ENCODE data around the gene MIDN. TPM values are rescaled to one million over a fixed set of nuclear protein-coding genes. Genes with fewer than 3 reads are reported as not detected.
"Not testable (repeated sequence)": the region's sequence is repeated elsewhere in the genome, so short reads cannot be mapped to it uniquely, and the experiment has no call there.

Gene MIDN
- 47.1 TPM for polyA plus RNA-seq (ENCODE audit: insufficient read length)

DNA sequence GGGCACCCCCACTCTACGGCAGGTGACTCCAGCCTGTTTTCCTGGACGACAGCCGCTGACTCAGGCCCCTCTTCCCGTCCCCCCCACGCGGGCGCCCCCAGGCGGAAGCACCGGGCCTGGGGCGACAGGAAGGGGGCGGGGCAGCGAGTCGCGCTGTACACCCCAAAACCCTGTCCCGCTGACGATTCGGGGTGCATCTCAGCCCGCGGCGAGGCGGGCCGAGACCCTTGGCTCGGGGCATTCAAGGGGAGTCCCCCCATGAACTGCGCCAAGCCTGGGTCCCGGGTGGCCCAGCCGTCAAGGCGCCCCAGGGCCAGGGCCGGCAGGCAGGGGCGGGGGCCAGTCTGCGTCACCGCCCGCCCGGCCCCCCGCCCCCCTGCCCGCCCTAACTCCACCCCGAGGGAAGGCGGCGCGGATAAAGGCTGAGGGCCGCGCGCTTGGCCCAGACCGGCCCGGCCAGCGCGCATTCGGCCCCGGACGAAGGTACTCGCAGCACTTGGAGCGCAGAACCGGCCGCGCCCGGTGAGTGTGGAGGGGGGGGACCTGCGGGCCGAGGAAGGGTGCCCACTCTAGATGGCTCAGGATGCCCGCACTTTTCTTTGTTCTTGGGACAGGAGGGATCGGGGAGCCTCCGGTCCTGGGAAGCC is at the start of gene MIDN:
TSS of gene MIDN (plus strand) at position 445 of the 647 bp plus-strand sequence. CDS start 1,714 bp downstream, outside the sequence.
- DNase-seq: peak; percentile 86

- DNase-seq: no peak
Measured at GRCh38 chr19:1199531-1199930, 48.9 kb upstream of the MIDN start.

DNA sequence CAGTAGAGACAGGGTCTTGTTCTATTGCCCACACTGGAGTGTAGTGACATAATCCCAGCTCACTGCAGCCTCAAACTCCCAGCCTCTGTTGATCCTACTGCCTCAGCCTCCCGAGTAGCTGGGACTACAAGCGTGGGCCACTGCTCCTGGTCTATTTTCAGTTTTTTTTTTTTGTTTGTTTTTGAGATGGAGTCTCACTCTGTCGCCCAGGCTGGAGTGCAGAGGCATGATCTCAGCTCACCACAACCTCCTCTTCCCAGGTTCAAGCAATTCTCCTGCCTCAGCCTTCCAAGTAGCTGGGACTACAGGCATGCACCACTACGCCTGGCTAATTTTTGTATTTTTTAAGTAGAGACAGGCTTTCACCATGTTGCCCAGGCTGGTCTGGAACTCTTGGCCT is 47.8 kb upstream of the MIDN start:
- not testable (repeated sequence) for DNase-seq

- peak; percentile 97 for DNase-seq
Measured at GRCh38 chr19:1205114-1206099, 43.0 kb upstream of the MIDN start, which contains the start of gene STK11. TSS of gene STK11 (plus strand) at chr19:1205778. CDS start at chr19:1206914, 1,136 bp downstream.

GRCh38 chr19:1206150-1206863 is 42.1 kb upstream of the MIDN start:
- DNase-seq: no peak

GRCh38 chr19:1206864-1207450 is 41.4 kb upstream of the MIDN start:
- no peak for DNase-seq

DNA sequence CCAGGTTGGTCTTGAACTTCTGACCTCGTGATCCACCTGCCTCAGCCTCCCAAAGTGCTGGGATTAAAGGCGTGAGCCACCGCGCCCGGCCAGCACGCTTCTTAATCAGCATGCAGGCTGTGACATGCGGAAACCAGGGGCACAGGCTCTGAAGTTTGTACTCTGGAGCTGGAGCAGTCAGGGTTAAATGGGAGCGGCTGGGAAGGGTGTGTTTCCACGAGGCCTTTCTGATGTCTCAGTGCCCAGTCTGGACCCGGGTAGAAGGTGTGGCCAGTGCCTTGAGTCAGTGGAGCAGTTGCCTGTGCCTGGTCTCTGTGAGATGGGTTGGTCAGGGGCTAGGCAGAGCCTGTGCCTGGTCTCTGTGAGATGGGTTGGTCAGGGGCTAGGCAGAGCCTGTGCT is 39.6 kb upstream of the MIDN start:
- not testable (repeated sequence) for DNase-seq

DNA sequence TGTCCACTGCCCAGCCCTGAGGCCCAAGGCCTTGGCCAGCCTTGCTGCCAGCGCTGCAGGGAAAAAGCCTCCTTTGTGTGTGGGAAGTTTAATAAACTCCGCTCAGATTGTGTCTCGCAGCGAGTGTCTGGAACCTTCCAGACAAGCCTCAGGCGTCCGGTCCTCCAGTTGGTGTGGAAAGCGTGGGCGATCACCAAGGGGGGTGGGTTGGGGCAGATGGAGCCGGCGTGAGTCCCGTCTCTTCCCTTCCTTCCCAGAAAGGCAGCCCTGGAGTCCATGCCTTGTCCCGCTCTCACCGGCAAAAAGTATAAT is 38.2 kb upstream of the MIDN start:
- DNase-seq: no peak

GRCh38 chr19:1211494-1212234 is 36.7 kb upstream of the MIDN start:
- DNase-seq: no peak

DNA sequence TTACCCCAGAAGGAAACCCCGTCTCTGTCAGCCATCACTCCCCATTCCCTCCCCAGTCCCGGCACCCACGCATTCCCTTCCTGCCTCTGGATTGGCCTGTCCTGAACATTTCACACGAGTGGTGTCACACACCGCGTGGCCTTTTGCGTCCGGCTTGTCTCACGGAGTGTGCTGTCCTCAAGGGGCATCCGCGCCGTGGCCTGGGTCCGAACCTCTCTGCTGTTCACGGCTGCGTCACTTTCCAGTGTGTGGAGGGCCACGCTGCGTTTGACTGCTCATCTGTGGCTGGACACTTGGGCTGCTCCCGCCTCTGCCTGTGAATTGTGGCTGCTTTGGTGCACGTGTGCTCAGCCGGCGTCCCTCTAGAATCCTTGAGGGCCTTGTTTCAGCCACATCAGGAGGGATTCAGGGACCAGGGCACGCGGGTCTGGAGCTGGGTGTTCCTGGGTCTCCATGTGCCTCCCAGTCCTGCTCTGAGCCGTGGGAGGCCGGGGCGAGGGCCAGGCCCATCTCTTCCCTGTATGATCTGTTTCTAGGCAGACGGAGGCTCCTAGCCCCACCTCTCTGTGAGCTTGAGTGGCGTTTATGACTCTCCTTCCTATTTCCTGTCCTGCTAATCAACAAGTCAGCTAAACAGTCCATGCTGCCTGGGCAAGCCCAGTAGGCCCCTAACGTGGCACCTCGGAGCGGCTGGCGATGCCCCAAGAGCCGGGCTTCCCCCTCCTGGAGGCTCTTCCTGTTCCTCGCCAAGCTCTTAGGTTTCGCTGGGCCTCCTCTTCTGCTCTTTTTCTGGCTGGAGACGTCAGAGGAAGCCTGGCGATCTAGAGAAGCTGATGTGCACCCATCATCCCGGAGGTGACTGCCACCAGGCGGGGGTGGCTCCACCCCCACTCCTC is 34.7 kb upstream of the MIDN start:
- DNase-seq: no peak

- DNase-seq: no peak
Measured at GRCh38 chr19:1214299-1214861, 34.0 kb upstream of the MIDN start.

GRCh38 chr19:1214862-1215731 is 33.3 kb upstream of the MIDN start:
- no peak for DNase-seq

GRCh38 chr19:1216756-1217155 is 31.6 kb upstream of the MIDN start:
- DNase-seq: no peak

GRCh38 chr19:1217366-1217765 is 31.0 kb upstream of the MIDN start:
- no peak for DNase-seq

- no peak for DNase-seq
Measured at GRCh38 chr19:1218751-1219567, 29.4 kb upstream of the MIDN start.

DNA sequence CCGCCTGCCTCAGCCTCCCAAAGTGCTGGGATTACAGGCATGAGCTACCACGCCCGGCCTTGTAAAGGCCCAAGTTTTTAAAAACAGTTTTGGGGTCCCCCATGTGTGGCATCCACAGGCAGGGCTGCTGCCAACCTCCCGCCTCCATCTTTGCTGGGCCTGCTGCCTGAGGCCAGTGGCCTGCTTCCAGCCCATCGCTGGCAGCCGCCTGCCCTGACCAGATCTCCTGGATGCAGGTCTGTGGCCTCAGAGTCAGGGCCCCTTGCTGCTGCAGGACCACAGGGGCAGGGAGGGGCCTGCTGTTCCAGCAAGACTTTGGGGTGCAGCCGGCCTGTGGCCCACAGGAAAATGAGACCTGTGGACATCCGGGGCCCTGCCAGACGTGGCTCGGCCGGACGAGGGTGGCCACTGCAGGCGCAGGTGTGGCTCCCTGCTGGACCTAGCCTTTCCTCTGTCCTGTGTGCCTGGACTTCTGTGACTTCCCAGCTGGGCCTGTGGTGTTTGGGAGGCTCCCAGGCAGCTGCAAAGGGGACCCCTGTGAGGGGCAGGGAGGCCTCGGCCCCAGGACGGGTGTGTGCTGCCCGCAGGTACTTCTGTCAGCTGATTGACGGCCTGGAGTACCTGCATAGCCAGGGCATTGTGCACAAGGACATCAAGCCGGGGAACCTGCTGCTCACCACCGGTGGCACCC is 28.5 kb upstream of the MIDN start:
- no peak for DNase-seq

GRCh38 chr19:1220477-1220930 is 27.9 kb upstream of the MIDN start:
- DNase-seq: no peak
